ENCODE data around the gene BLTP2.

- TF ChIP-seq, protein P1, sequence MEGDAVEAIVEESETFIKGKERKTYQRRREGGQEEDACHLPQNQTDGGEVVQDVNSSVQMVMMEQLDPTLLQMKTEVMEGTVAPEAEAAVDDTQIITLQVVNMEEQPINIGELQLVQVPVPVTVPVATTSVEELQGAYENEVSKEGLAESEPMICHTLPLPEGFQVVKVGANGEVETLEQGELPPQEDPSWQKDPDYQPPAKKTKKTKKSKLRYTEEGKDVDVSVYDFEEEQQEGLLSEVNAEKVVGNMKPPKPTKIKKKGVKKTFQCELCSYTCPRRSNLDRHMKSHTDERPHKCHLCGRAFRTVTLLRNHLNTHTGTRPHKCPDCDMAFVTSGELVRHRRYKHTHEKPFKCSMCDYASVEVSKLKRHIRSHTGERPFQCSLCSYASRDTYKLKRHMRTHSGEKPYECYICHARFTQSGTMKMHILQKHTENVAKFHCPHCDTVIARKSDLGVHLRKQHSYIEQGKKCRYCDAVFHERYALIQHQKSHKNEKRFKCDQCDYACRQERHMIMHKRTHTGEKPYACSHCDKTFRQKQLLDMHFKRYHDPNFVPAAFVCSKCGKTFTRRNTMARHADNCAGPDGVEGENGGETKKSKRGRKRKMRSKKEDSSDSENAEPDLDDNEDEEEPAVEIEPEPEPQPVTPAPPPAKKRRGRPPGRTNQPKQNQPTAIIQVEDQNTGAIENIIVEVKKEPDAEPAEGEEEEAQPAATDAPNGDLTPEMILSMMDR (IDR thresholded peaks at IDR 0.05): no peak
- no peak for TF ChIP-seq POLR2AphosphoS5 (IDR thresholded peaks at IDR 0.05)
Observed at GRCh38 chr17:28665994-28666393, 21.0 kb upstream of the BLTP2 start.
